GM19193 (cell line): ENCODE measurements around the gene MRPL21.

Experiments used
- POLR2A ChIP-seq: IDR thresholded peaks from 4 replicates; pipeline ENCODE4 v1.6.1; 2011; ENCODE audit not compliant: insufficient read depth, insufficient read length; ENCODE audit errors: extremely low read depth

MRPL21 gene

DNA sequence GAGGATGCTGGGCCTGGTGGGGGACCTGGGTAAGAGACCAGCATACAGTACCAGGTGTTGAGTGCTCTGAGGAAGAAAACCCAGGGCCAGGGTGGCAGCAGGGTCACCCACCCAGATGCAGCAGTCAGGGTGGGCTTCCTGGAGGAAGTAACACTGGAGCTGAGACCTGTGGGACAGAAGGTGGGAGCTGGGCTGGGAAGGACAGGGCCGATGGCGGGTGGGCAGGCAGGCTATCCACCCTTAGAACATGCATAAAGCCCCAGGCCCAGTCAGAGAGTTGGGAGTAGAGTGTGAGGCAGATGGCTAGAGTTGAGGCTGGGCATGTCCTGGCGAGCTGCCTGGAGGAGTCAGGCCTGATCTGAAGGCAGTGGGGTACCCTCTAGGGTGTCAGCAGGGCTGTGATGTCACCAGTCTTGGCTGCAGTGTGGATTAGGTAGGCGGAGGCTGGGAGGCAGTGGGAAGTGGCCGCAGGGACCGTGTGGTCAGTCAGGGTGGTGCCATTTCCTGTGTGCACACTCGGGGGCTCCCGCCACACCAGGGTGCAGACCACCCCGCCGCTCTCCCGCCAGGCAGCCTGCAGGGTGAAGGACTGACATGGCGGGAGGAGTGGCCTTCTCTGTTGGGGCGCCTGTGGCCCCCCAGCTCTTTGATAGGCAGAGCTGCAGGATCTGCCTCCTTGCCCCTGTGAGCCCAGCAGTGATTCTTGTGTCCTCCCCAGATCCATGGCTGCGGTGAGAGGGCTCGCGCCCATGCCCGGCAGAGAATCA is 35.4 kb upstream of the MRPL21 start:
- TF ChIP-seq POLR2A = no peak

DNA sequence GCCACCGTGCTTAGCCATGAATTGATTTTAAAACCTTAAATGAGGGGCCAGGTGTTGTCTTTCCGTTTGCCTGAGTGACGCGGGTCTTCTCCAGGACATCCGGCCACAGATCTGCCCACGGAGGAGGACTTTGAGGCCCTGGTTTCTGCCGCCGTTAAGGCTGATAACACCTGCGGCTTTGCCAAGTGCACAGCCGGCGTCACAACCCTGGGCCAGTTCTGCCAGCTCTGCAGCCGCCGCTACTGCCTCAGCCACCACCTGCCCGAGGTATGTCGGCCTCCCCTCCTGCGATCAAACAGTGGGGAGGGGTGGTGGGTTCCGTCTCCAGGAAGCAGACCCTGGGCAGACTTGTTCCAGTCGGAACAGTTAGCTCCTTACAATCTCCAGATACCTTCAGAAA is 34.5 kb upstream of the MRPL21 start:
- TF ChIP-seq POLR2A = no peak

DNA sequence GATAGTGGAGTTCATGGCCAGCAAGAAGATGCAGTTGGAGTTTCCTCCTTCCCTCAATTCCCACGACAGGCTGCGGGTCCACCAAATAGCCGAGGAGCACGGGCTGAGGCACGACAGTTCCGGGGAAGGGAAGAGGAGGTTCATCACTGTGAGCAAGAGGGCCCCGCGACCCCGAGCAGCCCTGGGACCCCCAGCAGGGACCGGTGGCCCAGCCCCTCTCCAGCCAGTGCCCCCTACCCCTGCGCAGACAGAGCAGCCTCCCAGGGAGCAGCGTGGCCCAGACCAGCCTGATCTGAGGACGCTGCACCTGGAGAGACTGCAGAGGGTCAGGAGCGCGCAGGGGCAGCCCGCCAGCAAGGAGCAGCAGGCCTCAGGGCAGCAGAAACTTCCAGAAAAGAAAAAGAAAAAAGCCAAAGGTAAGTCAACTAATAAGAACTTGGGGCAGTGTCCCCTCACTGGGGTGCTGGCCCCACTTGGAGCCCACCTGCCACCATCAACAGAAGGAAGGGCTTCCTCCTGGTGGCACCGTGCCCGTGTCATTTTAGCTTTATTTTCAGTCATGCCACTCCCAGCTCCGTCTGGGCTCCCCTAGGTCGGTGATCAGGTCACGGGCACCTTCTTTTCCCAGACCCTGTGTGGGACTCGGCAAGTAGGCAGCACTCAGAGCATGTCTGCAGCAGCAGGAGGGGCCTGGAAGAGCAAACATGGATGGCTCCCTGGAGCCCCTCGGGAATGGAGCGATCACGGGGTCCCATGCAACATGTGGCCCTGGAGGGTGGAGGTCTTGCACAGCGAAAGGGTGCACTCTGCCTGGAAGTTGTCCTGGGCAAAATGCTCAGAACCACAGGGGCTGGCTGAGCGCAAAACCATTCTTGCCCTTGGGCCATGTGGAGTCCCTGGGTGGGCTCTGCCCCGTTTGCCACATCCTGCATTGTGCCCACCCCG is 33.3 kb upstream of the MRPL21 start:
- no peak for TF ChIP-seq POLR2A

DNA sequence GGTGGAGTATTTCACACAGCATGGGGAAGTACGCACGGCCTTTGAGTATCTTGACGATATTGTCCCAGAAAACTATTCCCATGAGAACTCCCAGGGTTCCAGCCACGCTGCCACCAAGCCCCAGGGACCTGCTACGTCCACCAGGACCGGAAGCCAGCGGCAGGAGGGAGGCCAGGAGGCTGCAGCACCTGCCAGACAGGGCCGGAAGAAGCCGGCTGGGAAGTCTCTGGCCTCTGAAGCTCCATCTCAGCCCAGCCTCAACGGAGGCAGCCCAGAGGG is 32.7 kb upstream of the MRPL21 start:
- no peak for TF ChIP-seq POLR2A

DNA sequence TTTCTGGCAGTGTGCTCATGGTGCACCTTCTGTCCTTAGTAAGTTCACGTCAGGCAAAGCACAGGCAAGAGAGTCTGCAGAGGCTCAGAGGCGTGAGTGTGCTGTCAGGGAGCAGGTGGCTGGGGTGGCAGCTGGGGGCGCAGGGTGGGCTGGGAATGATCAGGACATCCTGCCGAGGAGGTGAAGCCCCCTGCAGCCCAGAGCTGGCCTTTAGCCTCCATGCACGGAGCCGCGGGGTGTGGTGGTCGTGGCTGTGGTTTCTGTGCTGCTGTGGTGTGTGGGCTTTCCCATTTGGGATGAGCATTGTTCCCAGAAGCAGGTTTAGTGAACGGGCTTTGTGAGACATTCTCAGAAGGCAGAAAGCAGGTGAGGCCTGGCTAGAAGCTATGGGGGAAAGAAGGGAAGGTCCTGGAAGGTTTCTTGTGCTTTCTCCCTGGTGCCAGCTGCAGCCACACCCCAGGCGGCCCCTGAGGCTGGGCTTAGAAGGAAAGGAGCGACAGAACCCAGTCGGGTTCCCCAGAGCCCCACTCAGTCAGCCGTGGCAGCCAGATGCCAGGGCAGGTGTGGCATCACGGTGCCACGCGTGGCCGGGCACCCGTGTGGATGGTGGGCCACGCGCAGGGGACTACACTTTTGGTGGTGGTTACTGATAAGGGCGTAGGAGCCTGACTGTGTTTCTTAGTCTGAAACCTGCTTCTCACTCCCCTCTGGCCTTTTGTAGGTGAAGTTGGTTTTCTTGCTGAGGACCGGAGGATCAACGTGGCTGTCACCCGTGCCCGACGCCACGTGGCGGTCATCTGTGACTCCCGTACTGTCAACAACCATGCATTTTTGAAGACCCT is 32.1 kb upstream of the MRPL21 start:
- no peak for TF ChIP-seq POLR2A

DNA sequence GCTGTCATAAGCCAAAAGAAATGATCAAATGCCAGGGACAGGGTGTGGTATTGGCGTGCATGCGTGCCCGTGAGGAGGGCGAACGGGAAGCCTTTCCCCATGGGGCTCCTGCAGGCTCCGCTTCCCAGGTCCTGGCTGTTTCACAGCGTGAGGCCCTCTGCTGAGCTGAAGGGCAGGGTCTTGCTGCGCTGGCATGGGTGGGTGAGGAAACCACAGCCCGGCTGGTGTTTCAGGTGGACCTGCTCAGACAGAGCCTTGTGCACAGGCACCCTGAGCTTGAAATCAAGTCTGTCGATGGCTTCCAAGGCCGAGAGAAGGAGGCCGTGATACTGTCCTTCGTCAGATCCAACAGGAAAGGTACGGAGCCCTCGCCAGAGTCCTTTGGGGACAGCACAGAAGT is 31.4 kb upstream of the MRPL21 start:
- no peak for TF ChIP-seq POLR2A

DNA sequence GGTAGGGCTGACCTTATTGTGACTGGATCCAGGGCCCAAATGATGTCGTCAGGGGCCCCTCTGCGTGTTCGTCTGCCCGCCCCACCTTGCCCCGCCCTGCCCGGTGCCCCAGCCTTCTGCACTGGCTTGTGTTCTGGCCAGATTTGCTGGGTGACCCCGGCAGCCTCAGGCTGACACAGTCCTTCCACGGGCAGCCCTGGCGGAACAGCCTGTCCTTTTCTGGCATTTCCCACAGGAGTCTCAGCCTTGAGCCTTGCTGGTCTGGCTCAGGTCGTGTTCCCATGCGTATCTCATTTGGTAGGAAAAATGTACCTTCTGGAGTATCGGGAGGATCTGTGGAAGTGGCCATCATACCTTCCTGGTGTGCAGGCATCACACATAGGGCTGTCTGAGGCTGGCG is 31.0 kb upstream of the MRPL21 start:
- no peak for TF ChIP-seq POLR2A

DNA sequence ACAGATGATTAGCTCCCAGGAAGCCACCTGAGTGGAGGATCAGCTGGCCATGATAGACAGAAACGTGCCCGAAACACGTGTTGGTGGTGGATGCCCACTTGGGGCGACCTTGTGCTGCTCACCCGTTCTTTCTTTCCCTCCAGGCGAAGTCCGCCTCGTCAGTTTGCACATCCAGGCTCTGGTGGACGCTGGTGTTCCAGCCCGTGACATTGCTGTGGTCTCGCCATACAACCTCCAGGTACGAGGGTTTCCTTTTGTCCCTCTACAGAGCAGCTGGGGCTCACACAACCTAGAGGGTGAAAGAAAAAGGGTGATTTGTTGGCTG is 30.7 kb upstream of the MRPL21 start:
- no peak for TF ChIP-seq POLR2A

DNA sequence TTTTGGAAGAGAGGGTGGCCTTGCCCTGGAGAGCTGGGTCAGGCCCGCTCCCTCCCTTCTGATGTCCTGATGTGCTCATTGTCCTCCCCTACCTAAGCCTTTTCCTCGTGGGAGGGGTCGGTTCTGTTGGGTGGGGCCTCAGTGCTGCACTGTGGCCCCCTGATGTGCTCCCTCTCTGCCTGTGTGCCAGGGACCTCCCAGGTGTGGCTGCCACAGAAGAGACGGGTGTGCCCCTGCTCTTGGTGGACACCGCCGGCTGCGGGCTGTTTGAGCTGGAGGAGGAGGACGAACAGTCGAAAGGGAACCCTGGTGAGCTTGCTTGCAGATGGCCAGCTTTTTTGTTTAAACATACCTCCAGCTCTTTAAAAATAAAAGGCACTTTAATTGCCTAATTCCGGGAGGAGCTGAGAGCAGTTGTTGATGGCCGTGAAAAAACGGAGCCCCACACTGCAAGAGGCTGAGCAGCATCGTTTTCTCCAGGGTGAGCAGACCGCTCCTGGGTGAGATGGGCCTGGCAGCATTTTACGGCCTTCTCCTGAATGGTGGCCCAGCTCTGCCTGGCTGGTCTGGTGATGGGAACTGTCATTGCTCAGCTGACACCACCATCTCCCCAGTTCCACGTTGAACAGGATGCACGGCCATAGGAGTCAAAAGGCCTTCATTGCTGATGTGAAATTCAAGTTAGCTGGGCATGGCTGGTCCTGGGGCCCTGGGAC is 30.1 kb upstream of the MRPL21 start:
- no peak for TF ChIP-seq POLR2A

DNA sequence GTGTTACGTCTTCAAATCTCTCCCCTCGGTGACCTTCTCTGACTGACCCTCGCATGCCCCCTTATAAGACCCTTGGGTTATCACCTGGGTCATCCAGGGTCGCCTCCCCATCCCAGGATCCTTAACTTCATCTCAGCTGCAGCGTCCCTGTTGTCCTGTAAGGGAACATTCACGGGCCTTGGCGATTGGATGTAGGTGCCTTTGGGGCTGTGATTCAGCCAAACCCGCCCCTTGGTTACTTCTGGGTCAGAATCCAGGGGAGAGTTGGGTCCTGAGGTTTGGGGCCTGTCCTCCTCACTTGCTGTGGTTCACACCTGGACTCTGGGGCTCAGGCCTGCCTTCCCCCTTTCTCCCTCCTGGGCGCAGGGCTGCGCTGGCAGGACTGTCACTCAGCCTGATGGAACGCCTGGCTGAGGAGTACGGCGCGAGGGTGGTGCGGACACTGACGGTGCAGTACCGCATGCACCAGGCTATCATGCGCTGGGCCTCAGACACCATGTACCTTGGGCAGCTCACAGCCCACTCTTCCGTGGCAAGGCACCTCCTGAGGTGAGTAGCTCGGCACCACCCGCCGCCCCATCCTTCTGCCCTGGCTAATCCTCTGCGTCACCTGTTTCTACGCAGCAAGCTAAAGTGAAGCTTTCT is 29.4 kb upstream of the MRPL21 start:
- TF ChIP-seq POLR2A = no peak

DNA sequence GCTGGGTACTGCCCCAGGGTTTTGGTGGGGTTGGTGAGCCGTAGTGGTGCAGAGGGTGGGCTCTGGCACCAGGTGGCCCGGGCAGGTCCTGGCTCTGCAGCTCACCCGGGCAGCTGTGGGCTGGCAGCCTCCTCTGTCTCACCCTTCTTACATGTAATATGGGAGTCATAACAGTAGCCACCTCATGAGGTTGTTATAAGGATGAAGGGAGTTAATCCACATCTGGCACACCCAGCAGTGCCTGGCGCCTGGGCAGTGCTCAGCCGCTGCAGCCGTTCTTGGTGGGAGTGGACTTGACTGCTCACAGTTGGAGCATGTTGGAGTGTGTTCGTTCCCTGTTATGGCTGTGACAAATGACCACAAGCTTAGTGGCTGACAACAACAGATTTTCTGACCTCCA is 28.7 kb upstream of the MRPL21 start:
- no peak for TF ChIP-seq POLR2A

DNA sequence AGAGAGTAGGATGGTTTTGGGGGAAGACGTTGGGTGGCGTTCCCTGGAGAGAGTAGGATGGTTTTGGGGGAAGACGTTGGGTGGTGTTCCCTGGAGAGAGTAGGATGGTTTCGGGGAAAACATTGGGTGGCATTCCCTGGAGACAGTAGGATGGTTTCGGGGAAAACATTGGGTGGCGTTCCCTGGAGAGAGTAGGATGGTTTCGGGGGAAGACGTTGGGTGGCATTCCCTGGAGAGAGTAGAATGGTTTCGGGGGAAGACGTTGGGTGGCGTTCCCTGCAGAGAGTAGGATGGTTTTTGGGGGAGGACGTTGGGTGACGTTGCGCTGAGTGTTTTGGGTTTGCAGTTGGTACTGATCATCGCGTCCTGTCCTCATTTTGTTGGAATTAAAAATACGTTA is 28.3 kb upstream of the MRPL21 start:
- TF ChIP-seq POLR2A = no peak

DNA sequence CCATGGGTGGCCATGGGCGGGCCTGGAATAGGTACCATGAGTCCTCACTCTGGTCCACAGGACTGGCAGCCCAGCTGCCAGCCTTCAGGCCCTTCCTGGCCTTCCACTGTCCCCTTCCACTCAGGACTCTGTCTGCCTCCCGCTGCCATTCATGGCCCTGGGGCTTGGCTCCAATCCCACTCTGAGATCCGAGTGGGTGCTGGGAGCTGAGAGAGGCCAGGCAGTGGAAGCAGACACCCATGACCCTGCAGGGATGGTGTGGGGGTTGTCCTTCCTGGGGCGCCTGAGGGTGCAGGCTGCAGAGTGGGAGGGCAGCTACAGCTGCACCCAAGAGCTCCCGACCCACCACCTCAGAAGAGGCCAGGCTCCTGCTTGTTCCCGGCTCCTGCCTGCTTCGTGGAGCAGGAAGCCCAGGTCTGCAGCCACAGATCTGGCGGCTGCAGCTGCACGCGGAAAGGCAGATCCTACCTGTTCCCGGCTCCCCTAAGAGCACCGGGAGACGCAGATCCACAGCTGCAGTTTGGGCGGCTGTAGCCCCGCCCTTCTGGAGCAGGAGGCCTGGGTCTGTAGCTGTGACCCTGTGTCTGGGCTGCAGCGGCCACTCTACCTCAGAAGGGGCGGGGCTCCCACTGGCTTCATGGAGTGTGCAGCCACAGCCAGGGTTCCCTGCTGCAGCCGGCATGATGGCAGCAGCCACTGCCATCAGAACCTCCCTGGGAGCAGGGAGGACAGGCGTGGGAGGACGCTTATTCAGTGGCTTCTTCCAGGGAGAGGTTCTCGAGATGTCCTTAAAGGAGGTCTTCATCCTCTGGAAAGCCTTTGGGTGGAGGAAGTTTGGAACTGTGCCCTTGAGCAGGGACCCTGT is 27.6 kb upstream of the MRPL21 start:
- no peak for TF ChIP-seq POLR2A
